HCT116 (cell line): ENCODE measurements around the gene PRKCD. TPM values are rescaled to one million over a fixed set of nuclear protein-coding genes. Genes with fewer than 3 reads are reported as not detected.

Experiments used
- ATAC-seq: fragments of 200-7000 bp; cut with Tn5 transposase; 2 replicates; pipeline ENCODE4 v1.9.1; 2020; ENCODE audit warnings: mild to moderate bottlenecking, moderate library complexity
- BruUV-seq: library from RNA; stranded (reverse); fragments of 400-500 nt; replicated peaks from 2 replicates; lab custom pipeline; 2021; lab: Mats Ljungman, UMichigan
- CTCF ChIA-PET: fragments of 300-600 bp; sonication (Branson Sonifier 250); formaldehyde crosslinking; loops from one replicate; lab custom pipeline; 2021; ENCODE audit warnings: antibody characterized with exemption; lab: Charles Lee
- POLR2A ChIA-PET: fragments of 300-600, 350-600 bp; sonication (Branson Sonifier 250); formaldehyde crosslinking; loops from one replicate; lab custom pipeline; 2021; ENCODE audit warnings: antibody characterized with exemption; lab: Charles Lee
- RAD21 ChIA-PET, 2 experiments: fragments of 300-600 bp; sonication (Branson Sonifier 250); formaldehyde crosslinking; loops; one replicate each; lab custom pipeline; 2023; ENCODE audit warnings: low total read pairs in 2 of 2; ENCODE audit not compliant: uncharacterized antibody in 2 of 2, unreplicated experiment in 2 of 2, low non-redundant PET in 1 of 2; lab: Charles Lee
- DNase-seq: peaks from one replicate; pipeline ENCODE4 v3.0.0-alpha.2; 2010; ENCODE audit warnings: low read depth, low spot score
- H2AFZ ChIP-seq: fragments of 200-600 bp; shearing (Covaris generic), sonication (generic); 2 replicates; pipeline ENCODE4 v1.6.1; 2017; ENCODE audit warnings: low read depth, mixed run types, mixed read lengths, antibody characterized with exemption, low read length; ENCODE audit not compliant: poor library complexity, severe bottlenecking
- H3K27ac ChIP-seq: 2 replicates; pipeline ENCODE4 v1.5.1; 2012; ENCODE audit warnings: low read depth, low read length
- H3K27me3 ChIP-seq: fragments of 200-600 bp; sonication (generic); 2 replicates; pipeline ENCODE4 v1.6.1; 2016; ENCODE audit warnings: mixed run types, low read length, mixed read lengths; ENCODE audit not compliant: insufficient read depth
- H3K36me3 ChIP-seq, 2 experiments: fragments of 200-500 bp in 1 of 2; fragments of 200-600 bp in 1 of 2; sonication (Bioruptor generic) in 1 of 2; sonication (generic) in 1 of 2; 2 replicates each; pipeline versions ENCODE4 v1.5.1 to v1.6.1; 2014 to 2016; ENCODE audit warnings: low read length in 2 of 2, inconsistent platforms in 1 of 2, mixed read lengths in 1 of 2, mixed run types in 1 of 2; ENCODE audit not compliant: insufficient read depth in 2 of 2, control insufficient read depth in 1 of 2
- H3K4me1 ChIP-seq, 2 experiments: fragments of 200-600 bp in 1 of 2; sonication (generic) in 1 of 2; 2 replicates each; pipeline versions ENCODE4 v1.5.1 to v1.6.1; 2012 to 2017; ENCODE audit warnings: low read length in 2 of 2, inconsistent platforms in 1 of 2, mild to moderate bottlenecking in 1 of 2, mixed read lengths in 1 of 2, mixed run types in 1 of 2, moderate library complexity in 1 of 2; ENCODE audit not compliant: insufficient read depth in 2 of 2, control insufficient read depth in 1 of 2
- H3K4me2 ChIP-seq: fragments of 200-600 bp; sonication (generic); 2 replicates; pipeline ENCODE4 v1.6.1; 2017; ENCODE audit warnings: mixed run types, low read length, mixed read lengths
- H3K4me3 ChIP-seq, 2 experiments: fragments of 200-600 bp in 1 of 2; sonication (generic) in 1 of 2; replicated peaks in 1 of 2; 2 replicates each; pipeline ENCODE4 v1.5.1; 2011 to 2016; ENCODE audit warnings: low read length in 2 of 2, control low read depth in 1 of 2, low read depth in 1 of 2, mild to moderate bottlenecking in 1 of 2, mixed read lengths in 1 of 2, mixed run types in 1 of 2
- H3K79me2 ChIP-seq: fragments of 200-600 bp; sonication (generic); 2 replicates; pipeline ENCODE4 v1.6.1; 2017; ENCODE audit warnings: mild to moderate bottlenecking, mixed run types, low read length, moderate library complexity, mixed read lengths; ENCODE audit not compliant: insufficient read depth
- H3K9ac ChIP-seq: fragments of 200-600 bp; sonication (generic); 2 replicates; pipeline ENCODE4 v1.6.1; 2016; ENCODE audit warnings: low read length, mixed read lengths
- H3K9me2 ChIP-seq: fragments of 200-600 bp; sonication (generic), shearing (Covaris generic); 2 replicates; pipeline ENCODE4 v1.6.1; 2017; ENCODE audit warnings: mixed run types, mild to moderate bottlenecking, moderate library complexity; ENCODE audit not compliant: insufficient read depth
- H3K9me3 ChIP-seq, 2 experiments: fragments of 200-500 bp in 1 of 2; fragments of 200-600 bp in 1 of 2; sonication (Bioruptor generic) in 1 of 2; sonication (generic) in 1 of 2; 2 replicates each; pipeline ENCODE4 v1.6.1; 2014 to 2017; ENCODE audit warnings: low read length in 2 of 2, mixed read lengths in 2 of 2, inconsistent platforms in 1 of 2, low read depth in 1 of 2, mild to moderate bottlenecking in 1 of 2, mixed run types in 1 of 2, moderate library complexity in 1 of 2; ENCODE audit not compliant: control insufficient read depth in 1 of 2, insufficient read depth in 1 of 2
- H4K20me1 ChIP-seq: fragments of 200-600 bp; sonication (generic), shearing (Covaris generic); 2 replicates; pipeline ENCODE4 v1.6.1; 2017; ENCODE audit warnings: mixed run types, mild to moderate bottlenecking, moderate library complexity; ENCODE audit not compliant: insufficient read depth
- CTCF ChIP-seq, 3 experiments: fragments of 200-600 bp in 1 of 3; sonication (generic) in 1 of 3; IDR thresholded peaks in 2 of 3; conservative IDR thresholded peaks in 1 of 3; 2 replicates each; pipeline ENCODE4 v1.5.1; 2012 to 2017; ENCODE audit warnings: low read depth in 2 of 3, low read length in 2 of 3, antibody characterized with exemption in 1 of 3, borderline replicate concordance in 1 of 3, control low read depth in 1 of 3, mild to moderate bottlenecking in 1 of 3, mixed read lengths in 1 of 3, mixed run types in 1 of 3, moderate library complexity in 1 of 3; ENCODE audit not compliant: insufficient read depth in 1 of 3
- EZH2 ChIP-seq: fragments of 200-600 bp; sonication (generic); IDR thresholded peaks from 2 replicates; pipeline ENCODE4 v1.6.1; 2017; ENCODE audit warnings: antibody characterized with exemption, mixed run types
- FOSL1 ChIP-seq: IDR thresholded peaks from 2 replicates; pipeline ENCODE4 v1.6.1; 2012; ENCODE audit warnings: low read depth
- JUND ChIP-seq: IDR thresholded peaks from 2 replicates; pipeline ENCODE4 v1.6.1; 2012
- MAX ChIP-seq: IDR thresholded peaks from 2 replicates; pipeline ENCODE4 v1.6.1; 2012
- RAD21 ChIP-seq: IDR thresholded peaks from 2 replicates; pipeline ENCODE4 v1.6.1; 2012; ENCODE audit warnings: low read depth, mild to moderate bottlenecking
- REST ChIP-seq: IDR thresholded peaks from 2 replicates; pipeline ENCODE4 v1.6.1; 2012; ENCODE audit warnings: low read depth
- SIN3A ChIP-seq: IDR thresholded peaks from 2 replicates; pipeline ENCODE4 v1.6.1; 2012; ENCODE audit warnings: low read depth
- SP1 ChIP-seq: IDR thresholded peaks from 2 replicates; pipeline ENCODE4 v1.6.1; 2012; ENCODE audit warnings: low read depth
- SRF ChIP-seq: IDR thresholded peaks from 2 replicates; pipeline ENCODE4 v1.6.1; 2012; ENCODE audit warnings: low read depth
- YY1 ChIP-seq: IDR thresholded peaks from 2 replicates; pipeline ENCODE4 v1.6.1; 2011; ENCODE audit warnings: low read length, low read depth, moderate library complexity, mild to moderate bottlenecking; ENCODE audit not compliant: insufficient replicate concordance; ENCODE audit errors: extremely low read depth
- ZFX ChIP-seq: fragments of 450-650 bp; IDR thresholded peaks from 2 replicates; pipeline ENCODE4 v1.6.1; 2017
- ZNF274 ChIP-seq: fragments of 200-500 bp; sonication (Bioruptor generic); IDR thresholded peaks from 2 replicates; pipeline ENCODE4 v1.6.1; 2014; ENCODE audit warnings: mild to moderate bottlenecking, low read depth, low read length, inconsistent platforms
- intact Hi-C: fragments of 100-400 bp; cut with micrococcal nuclease; formaldehyde crosslinking; loops from 2 replicates; pipeline ENCODE4 v1.10.0; 2022
- total RNA-seq: library from RNA; stranded (reverse); gene quantifications from one replicate; pipeline ENCODE4 v1.2.1, GENCODE V29; 2021; ENCODE audit not compliant: unreplicated experiment

Gene PRKCD
- total RNA-seq, 1 experiment from 2014 or later, result 34.4 TPM

GRCh38 chr3:53188720-53189119, 27.7 kb downstream of the PRKCD start:
- Histone ChIP-seq H3K4me3 (no peak overlapping the region), H3K9ac (no peak overlapping the region), H3K4me2 (no peak overlapping the region), H3K27ac (no peak overlapping the region), H3K9me3 (no peaks in the 10 kb centered on the region), H2AFZ (no peak overlapping the region), H3K79me2 (no peaks in the 10 kb centered on the region), H3K9me2 (no peaks in the 10 kb centered on the region), H3K36me3 (peaks cover 2 to 16% of the 10 kb centered on the region in 2 experiments), H3K27me3 (no peaks in the 10 kb centered on the region), H3K4me1 (peaks cover 3 to 6% of the 10 kb centered on the region in 2 experiments; a peak in 2 of 4 replicates), H4K20me1 (no peaks in the 10 kb centered on the region)
- ChIA-PET CTCF (no interaction called here), RAD21 (no interaction called here), POLR2A (no interaction called here)
- TF ChIP-seq SRF, result no peak
- no TSS peak for BruUV-seq
- intact Hi-C loops, result no loop called here
- ATAC-seq (no peak), DNase-seq (no peak)

- no peak overlapping the region for H3K4me3 ChIP-seq
- no TSS peak for BruUV-seq
- H3K9ac ChIP-seq, result no peak overlapping the region
- H2AFZ ChIP-seq, result no peak overlapping the region
- no peak overlapping the region for H3K27ac ChIP-seq
- TF ChIP-seq FOSL1 (no peak), MAX (no peak), REST (no peak), SP1 (no peak), SIN3A (no peak), ZNF274 (no peak), JUND (no peak), CTCF (IDR thresholded peaks at IDR 0.05 in 2 of 3, conservative IDR thresholded peaks at IDR 0.05 in 1 of 3; ENCODE audit: borderline replicate concordance in 1 of 3, insufficient read depth in 1 of 3, low read depth in 2 of 3, low read length in 2 of 3) (no peak), YY1 (no peak), ZFX (no peak), EZH2 (no peak), RAD21 (no peak)
- peaks cover 2 to 16% of the 10 kb centered on the region in 2 experiments for H3K36me3 ChIP-seq
- no peak overlapping the region for H3K4me2 ChIP-seq
- no peaks in the 10 kb centered on the region for H3K27me3 ChIP-seq
- intact Hi-C loops, result no loop called here
- H3K9me3 ChIP-seq, result no peaks in the 10 kb centered on the region
- DNase-seq (no peak), ATAC-seq (no peak)
- H3K9me2 ChIP-seq, result no peaks in the 10 kb centered on the region
- CTCF ChIA-PET, result no interaction called here
- POLR2A ChIA-PET, result no interaction called here
- H3K79me2 ChIP-seq, result no peaks in the 10 kb centered on the region
- H4K20me1 ChIP-seq, result no peaks in the 10 kb centered on the region
- H3K4me1 ChIP-seq, result peaks cover 5 to 11% of the 10 kb centered on the region in 2 experiments; a peak in 3 of 4 replicates
- RAD21 ChIA-PET, result no interaction called here
These were observed 28.3 kb downstream of the PRKCD start for GRCh38 chr3:53189276-53189675.
